SH-SY5Y (cell line): ENCODE results near the gene MAN1A2.

Source experiments
- GATA2 ChIP-seq: IDR thresholded peaks from 2 replicates; pipeline ENCODE4 v1.6.1; 2011; ENCODE audit warnings: mild to moderate bottlenecking, low read depth, low read length
- GATA3 ChIP-seq: IDR thresholded peaks from 2 replicates; pipeline ENCODE4 v1.6.1; 2011; ENCODE audit warnings: low read depth, mild to moderate bottlenecking, low read length, moderate library complexity

Gene MAN1A2

GRCh38 chr1:117416004-117416403 is 48.8 kb downstream of the MAN1A2 start:
- TF ChIP-seq GATA2 (no peak), GATA3 (no peak)

GRCh38 chr1:117416546-117417125 is 49.4 kb downstream of the MAN1A2 start:
- no peak for TF ChIP-seq GATA3
- TF ChIP-seq GATA2, result no peak

GRCh38 chr1:117425050-117425734 is 57.9 kb downstream of the MAN1A2 start:
- TF ChIP-seq GATA2 (no peak), GATA3 (no peak)

GRCh38 chr1:117427297-117427696 is 60.0 kb downstream of the MAN1A2 start:
- TF ChIP-seq GATA3 (no peak), GATA2 (no peak)

GRCh38 chr1:117433943-117434342 is 66.7 kb downstream of the MAN1A2 start:
- no peak for TF ChIP-seq GATA2
- no peak for TF ChIP-seq GATA3

GRCh38 chr1:117436513-117436912 is 69.3 kb downstream of the MAN1A2 start:
- TF ChIP-seq GATA2 (no peak), GATA3 (no peak)

GRCh38 chr1:117447661-117448060 is 80.4 kb downstream of the MAN1A2 start:
- TF ChIP-seq GATA3, result no peak

GRCh38 chr1:117452216-117452615 is 85.0 kb downstream of the MAN1A2 start:
- TF ChIP-seq GATA2 (no peak), GATA3 (no peak)

GRCh38 chr1:117453958-117454357 is 86.7 kb downstream of the MAN1A2 start:
- no peak for TF ChIP-seq GATA3
- TF ChIP-seq GATA2, result no peak

- TF ChIP-seq GATA2 (no peak), GATA3 (no peak)
These were observed 99.5 kb downstream of the MAN1A2 start for GRCh38 chr1:117466761-117467160.

GRCh38 chr1:117467336-117467735 is 100.1 kb downstream of the MAN1A2 start:
- TF ChIP-seq GATA2, result no peak
- no peak for TF ChIP-seq GATA3

GRCh38 chr1:117473063-117473462 is 105.8 kb downstream of the MAN1A2 start:
- TF ChIP-seq GATA2 (no peak), GATA3 (no peak)

GRCh38 chr1:117479086-117479485 is 111.8 kb downstream of the MAN1A2 start:
- TF ChIP-seq GATA2 (no peak), GATA3 (no peak)

GRCh38 chr1:117481410-117481809 is 114.2 kb downstream of the MAN1A2 start:
- TF ChIP-seq GATA3 (no peak), GATA2 (no peak)

- no peak for TF ChIP-seq GATA3
- TF ChIP-seq GATA2, result no peak
These were observed 126.7 kb downstream of the MAN1A2 start for GRCh38 chr1:117493906-117494305.
